GM12873 (cell line): ENCODE measurements around the gene RNF145.

ENCODE experiments used
- TF ChIP-seq, protein P1 (sequence below): IDR thresholded peaks from 2 replicates; pipeline ENCODE4 v1.5.1; 2012; ENCODE audit warnings: low read depth, mild to moderate bottlenecking, moderate library complexity, low read length, control low read depth; ENCODE audit not compliant: insufficient read depth; ENCODE audit errors: missing control alignments

Gene RNF145

DNA sequence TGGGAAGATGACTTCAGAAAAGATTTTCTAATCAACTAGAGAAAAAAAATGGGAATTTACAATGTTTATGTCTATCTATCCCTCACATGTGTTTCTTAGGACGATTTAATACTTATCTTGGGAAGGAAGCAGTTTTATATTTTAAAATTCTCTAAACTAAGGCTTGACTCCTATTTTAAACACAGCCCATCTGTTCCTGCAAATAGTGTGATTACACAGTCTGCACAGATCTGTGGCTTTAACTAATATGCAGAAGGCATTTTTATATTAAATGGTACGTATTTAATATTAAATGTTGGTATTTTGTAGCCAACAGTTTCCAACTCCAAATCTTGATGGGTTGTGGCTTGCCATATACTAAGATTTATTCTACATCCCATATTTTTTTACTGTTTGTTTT lies 56.5 kb downstream of the RNF145 start:
- TF ChIP-seq, protein P1, sequence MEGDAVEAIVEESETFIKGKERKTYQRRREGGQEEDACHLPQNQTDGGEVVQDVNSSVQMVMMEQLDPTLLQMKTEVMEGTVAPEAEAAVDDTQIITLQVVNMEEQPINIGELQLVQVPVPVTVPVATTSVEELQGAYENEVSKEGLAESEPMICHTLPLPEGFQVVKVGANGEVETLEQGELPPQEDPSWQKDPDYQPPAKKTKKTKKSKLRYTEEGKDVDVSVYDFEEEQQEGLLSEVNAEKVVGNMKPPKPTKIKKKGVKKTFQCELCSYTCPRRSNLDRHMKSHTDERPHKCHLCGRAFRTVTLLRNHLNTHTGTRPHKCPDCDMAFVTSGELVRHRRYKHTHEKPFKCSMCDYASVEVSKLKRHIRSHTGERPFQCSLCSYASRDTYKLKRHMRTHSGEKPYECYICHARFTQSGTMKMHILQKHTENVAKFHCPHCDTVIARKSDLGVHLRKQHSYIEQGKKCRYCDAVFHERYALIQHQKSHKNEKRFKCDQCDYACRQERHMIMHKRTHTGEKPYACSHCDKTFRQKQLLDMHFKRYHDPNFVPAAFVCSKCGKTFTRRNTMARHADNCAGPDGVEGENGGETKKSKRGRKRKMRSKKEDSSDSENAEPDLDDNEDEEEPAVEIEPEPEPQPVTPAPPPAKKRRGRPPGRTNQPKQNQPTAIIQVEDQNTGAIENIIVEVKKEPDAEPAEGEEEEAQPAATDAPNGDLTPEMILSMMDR: no peak

DNA sequence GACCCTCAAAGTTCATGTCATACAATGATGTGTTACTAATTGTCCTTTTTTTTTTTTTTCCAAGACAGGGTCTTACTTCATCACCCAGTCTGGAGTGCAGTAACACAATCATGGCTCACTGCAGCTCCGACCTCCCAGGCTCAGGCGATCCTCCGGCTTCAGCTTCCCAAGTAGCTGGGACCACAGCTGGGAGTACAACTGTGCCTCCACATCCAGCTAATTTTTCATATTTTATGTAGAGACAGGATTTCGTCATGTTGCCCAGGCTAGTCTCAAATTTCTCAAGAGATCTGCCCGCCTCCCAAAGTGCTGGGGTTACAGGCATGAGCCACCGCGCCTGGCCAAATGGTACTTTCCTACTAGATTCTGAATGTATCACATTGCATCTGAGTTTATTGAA lies 60.3 kb downstream of the RNF145 start:
- TF ChIP-seq, protein P1: no peak

DNA sequence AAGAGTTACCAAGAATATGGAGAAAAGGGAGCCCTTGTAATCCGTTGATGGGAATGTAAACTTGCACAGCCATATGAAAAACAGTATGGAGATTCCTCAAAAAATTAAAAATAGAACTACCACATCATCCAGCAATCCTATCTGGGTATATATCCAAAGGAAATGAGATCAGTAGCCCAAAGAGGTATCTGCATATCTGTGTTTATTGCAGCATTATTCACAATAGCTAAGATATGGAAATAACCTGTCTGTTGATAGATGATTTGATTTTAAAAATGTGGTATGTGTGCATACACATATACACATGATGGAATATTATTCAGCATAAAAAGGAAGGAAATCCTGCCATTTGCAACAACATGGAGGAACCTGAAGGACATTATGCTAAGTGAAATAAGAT lies 61.4 kb downstream of the RNF145 start:
- TF ChIP-seq, protein P1: no peak

DNA sequence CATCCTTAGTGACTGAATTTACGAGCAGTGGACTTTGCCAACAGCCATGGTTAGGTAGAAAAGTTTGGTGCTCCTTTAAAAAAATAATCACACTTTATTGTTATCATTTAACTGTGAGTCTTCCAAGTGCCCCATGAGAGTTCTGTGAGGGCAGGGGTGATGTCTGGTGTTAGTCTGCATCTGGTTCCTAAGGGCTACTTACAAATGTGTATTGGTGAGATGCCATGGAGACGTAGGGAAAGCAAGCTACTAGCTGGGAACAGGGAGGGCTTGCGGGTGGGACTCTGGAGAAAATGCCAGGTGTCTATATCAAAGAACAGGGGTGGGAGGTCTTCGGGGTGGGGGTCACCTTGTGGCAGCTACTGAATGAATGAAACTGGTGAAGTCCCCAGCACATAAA lies 62.5 kb downstream of the RNF145 start:
- TF ChIP-seq, protein P1: no peak

DNA sequence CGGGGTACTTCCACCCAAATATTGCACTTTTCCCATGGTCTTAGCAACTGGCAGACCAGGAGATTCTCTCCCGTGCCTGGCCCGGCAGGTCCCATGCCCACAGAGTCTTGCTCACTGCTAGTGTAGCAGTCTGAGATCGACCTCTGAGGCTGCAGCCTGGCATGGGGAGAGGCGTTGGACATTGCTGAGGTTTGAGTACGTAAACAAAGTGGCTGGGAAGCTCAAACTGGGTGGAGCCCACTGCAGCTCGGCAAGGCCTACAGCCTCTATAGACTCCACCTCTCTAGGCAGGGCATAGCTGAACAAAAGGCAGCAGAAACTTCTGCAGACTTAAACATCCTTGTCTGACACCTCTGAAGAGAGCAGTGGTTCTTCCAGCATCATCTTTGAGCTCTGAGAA lies 69.6 kb downstream of the RNF145 start:
- TF ChIP-seq, protein P1: no peak

DNA sequence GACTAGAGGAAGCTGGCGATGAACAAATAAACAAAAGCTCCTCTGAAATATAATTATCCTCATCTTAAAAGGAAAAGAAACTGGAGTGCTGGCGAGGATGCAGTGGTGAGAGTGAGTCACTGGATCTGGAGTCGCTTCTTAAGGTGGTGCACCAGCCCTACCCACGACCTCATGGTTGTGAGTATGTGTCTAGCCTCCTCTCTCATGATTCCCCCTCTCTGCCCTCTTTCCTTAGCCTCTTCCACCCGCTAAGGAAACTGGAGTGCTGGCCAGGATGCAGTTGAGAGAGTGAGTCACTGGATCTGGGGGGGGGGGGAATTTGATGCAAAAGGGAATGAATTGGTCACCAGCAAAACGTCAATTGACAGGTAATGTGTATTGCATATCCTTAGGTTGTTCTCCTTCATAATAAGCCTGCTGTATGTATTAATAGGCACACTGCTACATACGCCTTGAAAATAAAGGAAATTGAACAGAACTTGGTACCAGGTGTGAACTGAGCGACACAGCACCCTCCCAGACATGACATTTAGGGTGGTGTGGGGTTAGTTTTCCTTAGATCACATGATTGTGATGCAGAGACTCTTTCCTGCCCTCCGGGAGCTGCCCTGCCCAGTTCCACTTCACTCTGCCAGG lies 73.3 kb downstream of the RNF145 start:
- TF ChIP-seq, protein P1: no peak

DNA sequence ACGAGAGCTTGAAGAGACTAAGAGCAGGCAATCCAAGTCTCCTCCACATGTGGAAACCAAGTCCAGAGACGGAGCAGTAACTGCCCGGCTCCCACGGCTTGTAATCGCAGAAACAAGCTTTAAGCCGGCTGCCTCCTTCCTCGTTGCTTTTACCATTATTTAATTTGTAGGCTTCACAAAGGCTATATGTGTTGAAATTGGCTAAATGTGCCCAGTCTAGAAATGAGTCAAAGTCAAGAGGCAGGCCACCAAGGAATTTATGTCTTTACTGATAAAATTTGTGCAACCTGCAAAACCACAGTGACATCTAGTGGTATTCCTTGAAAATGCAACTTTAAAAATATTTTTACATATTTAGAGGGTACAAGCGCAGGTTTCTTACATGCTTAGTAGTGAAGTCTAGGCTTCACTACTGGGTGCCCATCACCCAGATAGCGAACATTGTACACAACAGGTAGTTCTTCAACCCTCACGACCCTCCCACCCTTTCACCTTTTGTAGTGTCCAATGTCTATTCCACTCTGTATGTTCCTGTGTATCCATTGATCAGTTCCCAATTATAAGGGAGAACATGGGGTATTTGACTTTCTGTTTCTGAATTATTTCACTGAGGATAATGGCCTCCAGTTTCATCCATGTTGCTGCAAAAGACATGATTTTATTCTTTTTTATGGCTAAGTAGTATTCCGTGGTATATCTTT lies 76.2 kb downstream of the RNF145 start:
- TF ChIP-seq, protein P1: peak; percentile 73
